Measurements from ENCODE around the gene CDH11. TPM values are rescaled to one million over a fixed set of nuclear protein-coding genes. Genes with fewer than 3 reads are reported as not detected.

The CDH11 gene
- total RNA-seq, 2 donors from 2014 or later: 51.6 to 59.1 TPM

DNA sequence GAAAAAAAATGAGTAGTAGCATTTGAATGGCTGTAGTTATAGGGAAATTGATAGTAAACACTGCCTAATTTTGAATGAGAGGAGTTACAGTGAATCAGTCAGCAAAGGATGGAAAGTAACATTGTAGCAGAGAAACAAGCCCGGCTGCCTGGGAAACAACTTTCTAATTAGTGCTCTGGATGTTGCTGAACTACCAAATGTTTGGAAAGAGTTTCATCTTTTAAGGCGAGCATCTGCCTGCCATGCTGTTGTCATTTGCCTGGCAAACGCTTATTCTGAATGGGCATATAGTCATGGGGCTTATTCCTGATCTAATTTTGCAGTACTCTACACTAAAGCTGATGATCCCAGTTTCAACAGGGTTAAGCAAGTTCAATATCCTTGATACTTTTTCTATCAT lies 138.6 kb downstream of the CDH11 start:
- no peak overlapping the region for H3K27ac ChIP-seq
- no peak for TF ChIP-seq CTCF (IDR thresholded peaks at IDR 0.05)
- DNase-seq (ENCODE audit: low spot score): no peak
- peaks cover 3% of the 10 kb centered on the region for H3K36me3 ChIP-seq
- H3K4me1 ChIP-seq: peaks cover 0 to 8% of the 10 kb centered on the region in 2 donors
- no peaks in the 10 kb centered on the region for H3K27me3 ChIP-seq
- H3K9me3 ChIP-seq: no peaks in the 10 kb centered on the region
- H3K4me3 ChIP-seq: no peak overlapping the region

- TF ChIP-seq CTCF (IDR thresholded peaks at IDR 0.05): no peak
- no peak overlapping the region for H3K4me3 ChIP-seq
- H3K4me1 ChIP-seq: peaks cover 0 to 8% of the 10 kb centered on the region in 2 donors
- H3K27ac ChIP-seq: no peak overlapping the region
- DNase-seq (ENCODE audit: low spot score): no peak
- peaks cover 2% of the 10 kb centered on the region for H3K36me3 ChIP-seq
- H3K9me3 ChIP-seq: no peaks in the 10 kb centered on the region
- H3K27me3 ChIP-seq: no peaks in the 10 kb centered on the region
These were observed 139.3 kb downstream of the CDH11 start for GRCh38 chr16:64982581-64982980.

GRCh38 chr16:64981568-64982281 lies 140.1 kb downstream of the CDH11 start:
- H3K4me3 ChIP-seq: no peak overlapping the region
- TF ChIP-seq CTCF (IDR thresholded peaks at IDR 0.05): no peak
- no peak for DNase-seq (ENCODE audit: low spot score)

GRCh38 chr16:64977206-64977920 lies 144.5 kb downstream of the CDH11 start:
- Histone ChIP-seq H3K4me1 (peaks cover 0 to 8% of the 10 kb centered on the region in 2 donors), H3K9me3 (no peaks in the 10 kb centered on the region), H3K27me3 (no peaks in the 10 kb centered on the region), H3K4me3 (no peak overlapping the region), H3K36me3 (no peaks in the 10 kb centered on the region), H3K27ac (no peak overlapping the region)
- no peak for DNase-seq (ENCODE audit: low spot score)
- TF ChIP-seq CTCF (IDR thresholded peaks at IDR 0.05): no peak

More at GRCh38 chr16:64981568-64982281, 140.1 kb downstream of the CDH11 start:
- Histone ChIP-seq H3K4me1 (peaks cover 0 to 8% of the 10 kb centered on the region in 2 donors), H3K36me3 (no peaks in the 10 kb centered on the region), H3K9me3 (no peaks in the 10 kb centered on the region), H3K27ac (no peak overlapping the region), H3K27me3 (no peaks in the 10 kb centered on the region)

DNA sequence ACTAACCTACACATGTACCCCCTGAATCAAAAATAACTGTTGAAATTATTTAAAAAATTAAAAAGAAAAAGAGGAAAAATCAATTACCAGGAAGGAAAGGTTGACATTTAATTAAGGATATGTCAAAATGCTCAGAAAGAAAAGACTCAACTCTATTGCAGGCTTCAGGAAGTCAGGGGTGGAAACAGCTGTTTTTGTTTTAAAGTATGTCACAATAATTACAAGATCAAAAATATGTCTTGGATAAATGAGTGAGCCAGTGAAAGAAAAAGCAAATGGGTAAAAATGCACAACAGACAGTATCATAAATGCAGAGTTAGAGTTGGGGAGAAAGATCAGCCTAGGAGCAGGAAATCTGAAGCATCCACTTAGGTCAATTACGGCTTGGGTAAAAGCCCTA lies 146.0 kb downstream of the CDH11 start:
- Histone ChIP-seq H3K9me3 (no peaks in the 10 kb centered on the region), H3K36me3 (peaks cover 15% of the 10 kb centered on the region), H3K4me1 (no peaks in the 10 kb centered on the region), H3K4me3 (no peak overlapping the region), H3K27ac (no peak overlapping the region), H3K27me3 (no peaks in the 10 kb centered on the region)
- no peak for DNase-seq (ENCODE audit: low spot score)
- TF ChIP-seq CTCF (IDR thresholded peaks at IDR 0.05): no peak
